ENCODE measurements around the gene AUTS2.

The AUTS2 gene

DNA sequence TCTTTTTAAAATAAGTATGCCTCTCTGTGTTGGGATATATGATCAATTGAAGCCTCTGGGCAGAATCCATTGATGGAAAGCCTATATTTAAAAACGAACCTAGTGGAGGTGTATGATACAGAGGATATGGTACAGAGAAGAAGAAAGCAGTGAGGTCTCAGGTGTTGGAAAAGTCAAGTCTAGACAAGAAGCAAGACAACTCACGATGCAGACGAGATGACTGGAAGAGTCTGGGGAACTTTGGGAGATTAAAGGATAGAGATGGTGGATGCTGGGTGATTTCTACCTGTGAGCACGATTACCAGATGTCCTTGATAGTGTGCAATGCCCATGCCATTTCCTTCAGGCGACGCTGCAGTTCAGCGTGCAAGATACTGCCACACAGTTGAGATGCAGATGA, 1009.0 kb downstream of the AUTS2 start:
- TF ChIP-seq, protein P1, sequence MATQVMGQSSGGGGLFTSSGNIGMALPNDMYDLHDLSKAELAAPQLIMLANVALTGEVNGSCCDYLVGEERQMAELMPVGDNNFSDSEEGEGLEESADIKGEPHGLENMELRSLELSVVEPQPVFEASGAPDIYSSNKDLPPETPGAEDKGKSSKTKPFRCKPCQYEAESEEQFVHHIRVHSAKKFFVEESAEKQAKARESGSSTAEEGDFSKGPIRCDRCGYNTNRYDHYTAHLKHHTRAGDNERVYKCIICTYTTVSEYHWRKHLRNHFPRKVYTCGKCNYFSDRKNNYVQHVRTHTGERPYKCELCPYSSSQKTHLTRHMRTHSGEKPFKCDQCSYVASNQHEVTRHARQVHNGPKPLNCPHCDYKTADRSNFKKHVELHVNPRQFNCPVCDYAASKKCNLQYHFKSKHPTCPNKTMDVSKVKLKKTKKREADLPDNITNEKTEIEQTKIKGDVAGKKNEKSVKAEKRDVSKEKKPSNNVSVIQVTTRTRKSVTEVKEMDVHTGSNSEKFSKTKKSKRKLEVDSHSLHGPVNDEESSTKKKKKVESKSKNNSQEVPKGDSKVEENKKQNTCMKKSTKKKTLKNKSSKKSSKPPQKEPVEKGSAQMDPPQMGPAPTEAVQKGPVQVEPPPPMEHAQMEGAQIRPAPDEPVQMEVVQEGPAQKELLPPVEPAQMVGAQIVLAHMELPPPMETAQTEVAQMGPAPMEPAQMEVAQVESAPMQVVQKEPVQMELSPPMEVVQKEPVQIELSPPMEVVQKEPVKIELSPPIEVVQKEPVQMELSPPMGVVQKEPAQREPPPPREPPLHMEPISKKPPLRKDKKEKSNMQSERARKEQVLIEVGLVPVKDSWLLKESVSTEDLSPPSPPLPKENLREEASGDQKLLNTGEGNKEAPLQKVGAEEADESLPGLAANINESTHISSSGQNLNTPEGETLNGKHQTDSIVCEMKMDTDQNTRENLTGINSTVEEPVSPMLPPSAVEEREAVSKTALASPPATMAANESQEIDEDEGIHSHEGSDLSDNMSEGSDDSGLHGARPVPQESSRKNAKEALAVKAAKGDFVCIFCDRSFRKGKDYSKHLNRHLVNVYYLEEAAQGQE (IDR thresholded peaks at IDR 0.05; ENCODE audit: insufficient replicate concordance, low read depth): no peak
- no peak for TF ChIP-seq SPI1 (IDR thresholded peaks at IDR 0.05; ENCODE audit: borderline replicate concordance, low read depth)
- no peak for TF ChIP-seq GABPA (IDR thresholded peaks at IDR 0.05; ENCODE audit: low read depth)
- TF ChIP-seq, protein P2, sequence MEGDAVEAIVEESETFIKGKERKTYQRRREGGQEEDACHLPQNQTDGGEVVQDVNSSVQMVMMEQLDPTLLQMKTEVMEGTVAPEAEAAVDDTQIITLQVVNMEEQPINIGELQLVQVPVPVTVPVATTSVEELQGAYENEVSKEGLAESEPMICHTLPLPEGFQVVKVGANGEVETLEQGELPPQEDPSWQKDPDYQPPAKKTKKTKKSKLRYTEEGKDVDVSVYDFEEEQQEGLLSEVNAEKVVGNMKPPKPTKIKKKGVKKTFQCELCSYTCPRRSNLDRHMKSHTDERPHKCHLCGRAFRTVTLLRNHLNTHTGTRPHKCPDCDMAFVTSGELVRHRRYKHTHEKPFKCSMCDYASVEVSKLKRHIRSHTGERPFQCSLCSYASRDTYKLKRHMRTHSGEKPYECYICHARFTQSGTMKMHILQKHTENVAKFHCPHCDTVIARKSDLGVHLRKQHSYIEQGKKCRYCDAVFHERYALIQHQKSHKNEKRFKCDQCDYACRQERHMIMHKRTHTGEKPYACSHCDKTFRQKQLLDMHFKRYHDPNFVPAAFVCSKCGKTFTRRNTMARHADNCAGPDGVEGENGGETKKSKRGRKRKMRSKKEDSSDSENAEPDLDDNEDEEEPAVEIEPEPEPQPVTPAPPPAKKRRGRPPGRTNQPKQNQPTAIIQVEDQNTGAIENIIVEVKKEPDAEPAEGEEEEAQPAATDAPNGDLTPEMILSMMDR (IDR thresholded peaks at IDR 0.05; ENCODE audit: insufficient read depth, low read length): no peak
- TF ChIP-seq POLR2AphosphoS5 (IDR thresholded peaks at IDR 0.05; ENCODE audit: low read depth): no peak
- H3K4me3 ChIP-seq (replicated peaks; ENCODE audit: insufficient read depth, low read length): no peak overlapping the region
- no peak overlapping the region for H3K27ac ChIP-seq (replicated peaks)
- H3K27me3 ChIP-seq (ENCODE audit: insufficient read depth, poor library complexity, severe bottlenecking): no peaks in the 10 kb centered on the region
- DNase-seq (ENCODE audit: low read depth in 1 of 2, low spot score in 1 of 2): no peak

DNA sequence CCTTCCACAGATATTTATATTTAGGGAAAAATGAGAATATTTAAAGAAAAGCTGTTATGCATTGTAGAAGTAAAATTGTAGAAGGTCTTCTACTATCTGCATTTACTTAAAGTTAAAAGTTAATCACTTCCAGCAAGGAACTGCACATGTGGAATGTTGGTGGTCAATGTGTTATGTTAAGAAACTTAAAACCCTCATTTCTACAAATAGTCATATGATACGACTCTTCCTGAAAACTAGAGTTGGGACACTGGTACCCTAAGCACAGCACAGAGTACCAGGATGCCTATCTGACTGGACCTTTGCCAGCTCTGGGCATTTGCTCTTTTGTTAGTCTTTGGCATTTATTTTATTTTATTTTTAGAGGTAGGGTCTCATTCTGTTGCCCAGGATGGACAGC, 1009.5 kb downstream of the AUTS2 start:
- DNase-seq (ENCODE audit: low read depth in 1 of 2, low spot score in 1 of 2): no peak
- Histone ChIP-seq H3K27ac (replicated peaks) (no peak overlapping the region), H3K27me3 (ENCODE audit: insufficient read depth, poor library complexity, severe bottlenecking) (no peaks in the 10 kb centered on the region), H3K4me3 (replicated peaks; ENCODE audit: insufficient read depth, low read length) (no peak overlapping the region)
- TF ChIP-seq SPI1 (IDR thresholded peaks at IDR 0.05; ENCODE audit: borderline replicate concordance, low read depth) (no peak), GABPA (IDR thresholded peaks at IDR 0.05; ENCODE audit: low read depth) (no peak), POLR2AphosphoS5 (IDR thresholded peaks at IDR 0.05; ENCODE audit: low read depth) (no peak)
- TF ChIP-seq, protein P2 (IDR thresholded peaks at IDR 0.05; ENCODE audit: insufficient read depth, low read length): no peak
- TF ChIP-seq, protein P1 (IDR thresholded peaks at IDR 0.05; ENCODE audit: insufficient replicate concordance, low read depth): no peak

DNA sequence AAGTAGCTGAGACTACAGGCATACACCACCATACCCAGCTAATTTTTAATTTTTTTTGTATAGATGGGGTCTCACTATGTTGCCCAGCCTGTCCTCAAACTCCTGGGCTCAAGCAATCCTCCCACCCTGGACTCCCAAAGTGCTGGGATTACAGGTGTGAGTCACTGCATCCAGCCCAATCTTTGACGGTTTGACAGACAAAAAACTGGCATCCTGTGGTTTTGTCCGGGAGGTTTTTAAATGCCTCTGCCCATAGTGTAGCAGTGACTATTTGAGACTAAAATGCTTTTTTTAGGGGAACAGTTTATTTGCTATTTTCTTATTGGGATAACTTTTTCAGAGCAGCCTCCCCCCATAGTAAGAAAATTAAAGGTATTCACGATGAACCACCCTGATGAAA, 1010.0 kb downstream of the AUTS2 start:
- H3K4me3 ChIP-seq (replicated peaks; ENCODE audit: insufficient read depth, low read length): no peak overlapping the region
- TF ChIP-seq, protein P2 (IDR thresholded peaks at IDR 0.05; ENCODE audit: insufficient read depth, low read length): no peak
- TF ChIP-seq GABPA (IDR thresholded peaks at IDR 0.05; ENCODE audit: low read depth) (no peak), POLR2AphosphoS5 (IDR thresholded peaks at IDR 0.05; ENCODE audit: low read depth) (no peak), SPI1 (IDR thresholded peaks at IDR 0.05; ENCODE audit: borderline replicate concordance, low read depth) (no peak)
- TF ChIP-seq, protein P1 (IDR thresholded peaks at IDR 0.05; ENCODE audit: insufficient replicate concordance, low read depth): no peak
- no peak for DNase-seq (ENCODE audit: low read depth in 1 of 2, low spot score in 1 of 2)
- H3K27me3 ChIP-seq (ENCODE audit: insufficient read depth, poor library complexity, severe bottlenecking): no peaks in the 10 kb centered on the region
- no peak overlapping the region for H3K27ac ChIP-seq (replicated peaks)

All from HL-60 (cell line).